Sigmoid colon (tissue), 4 donors: ENCODE results near the gene DNAH9.

Experiments used
- POLR2A ChIP-seq, 2 donors: fragments of 450-650 bp; IDR thresholded peaks; one replicate each; pipeline ENCODE4 v1.6.1; 2016; ENCODE audit warnings: antibody characterized with exemption in 2 of 2, mild to moderate bottlenecking in 2 of 2, moderate library complexity in 2 of 2
- POLR2AphosphoS5 ChIP-seq, 4 donors: sonication (generic); formaldehyde crosslinking; IDR thresholded peaks; one replicate each; pipeline ENCODE4 v1.6.1; 2017; ENCODE audit warnings: antibody characterized with exemption in 4 of 4
- TF ChIP-seq, protein P1 (sequence below), 4 experiments: fragments of 450-650 bp in 3 of 4; fragments of 200-600 bp in 1 of 4; IDR thresholded peaks; one replicate each; pipeline ENCODE4 v1.5.1; 2016 to 2019; ENCODE audit warnings: antibody characterized with exemption in 4 of 4, mild to moderate bottlenecking in 3 of 4, moderate library complexity in 2 of 4

DNA sequence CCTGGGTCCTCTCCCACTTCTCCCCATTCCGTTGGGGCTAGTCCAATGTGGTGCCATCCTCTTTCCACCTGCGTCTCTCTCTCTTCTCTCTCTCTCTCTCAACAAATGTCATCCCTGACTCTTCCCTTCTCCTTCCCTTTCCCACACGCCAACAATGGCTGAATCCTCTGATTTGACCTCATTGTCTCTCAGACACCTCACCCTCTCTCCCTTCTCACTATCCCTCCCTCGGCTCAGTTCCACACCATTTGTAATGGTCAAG, 399.6 kb downstream of the DNAH9 start:
- TF ChIP-seq, protein P1, sequence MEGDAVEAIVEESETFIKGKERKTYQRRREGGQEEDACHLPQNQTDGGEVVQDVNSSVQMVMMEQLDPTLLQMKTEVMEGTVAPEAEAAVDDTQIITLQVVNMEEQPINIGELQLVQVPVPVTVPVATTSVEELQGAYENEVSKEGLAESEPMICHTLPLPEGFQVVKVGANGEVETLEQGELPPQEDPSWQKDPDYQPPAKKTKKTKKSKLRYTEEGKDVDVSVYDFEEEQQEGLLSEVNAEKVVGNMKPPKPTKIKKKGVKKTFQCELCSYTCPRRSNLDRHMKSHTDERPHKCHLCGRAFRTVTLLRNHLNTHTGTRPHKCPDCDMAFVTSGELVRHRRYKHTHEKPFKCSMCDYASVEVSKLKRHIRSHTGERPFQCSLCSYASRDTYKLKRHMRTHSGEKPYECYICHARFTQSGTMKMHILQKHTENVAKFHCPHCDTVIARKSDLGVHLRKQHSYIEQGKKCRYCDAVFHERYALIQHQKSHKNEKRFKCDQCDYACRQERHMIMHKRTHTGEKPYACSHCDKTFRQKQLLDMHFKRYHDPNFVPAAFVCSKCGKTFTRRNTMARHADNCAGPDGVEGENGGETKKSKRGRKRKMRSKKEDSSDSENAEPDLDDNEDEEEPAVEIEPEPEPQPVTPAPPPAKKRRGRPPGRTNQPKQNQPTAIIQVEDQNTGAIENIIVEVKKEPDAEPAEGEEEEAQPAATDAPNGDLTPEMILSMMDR (IDR thresholded peaks at IDR 0.05) = no peak
- TF ChIP-seq POLR2A (IDR thresholded peaks at IDR 0.05) (no peak), POLR2AphosphoS5 (IDR thresholded peaks at IDR 0.05) (no peak)
